HG03442 (cell line): ENCODE measurements around the gene ARRDC4.

Source experiments
- ATAC-seq: cut with Tn5 transposase; IDR thresholded peaks from one replicate; pipeline ENCODE4 v1.9.1; 2021; ENCODE audit warnings: mild to moderate bottlenecking, moderate library complexity; ENCODE audit not compliant: unreplicated experiment

The ARRDC4 gene, protein sequence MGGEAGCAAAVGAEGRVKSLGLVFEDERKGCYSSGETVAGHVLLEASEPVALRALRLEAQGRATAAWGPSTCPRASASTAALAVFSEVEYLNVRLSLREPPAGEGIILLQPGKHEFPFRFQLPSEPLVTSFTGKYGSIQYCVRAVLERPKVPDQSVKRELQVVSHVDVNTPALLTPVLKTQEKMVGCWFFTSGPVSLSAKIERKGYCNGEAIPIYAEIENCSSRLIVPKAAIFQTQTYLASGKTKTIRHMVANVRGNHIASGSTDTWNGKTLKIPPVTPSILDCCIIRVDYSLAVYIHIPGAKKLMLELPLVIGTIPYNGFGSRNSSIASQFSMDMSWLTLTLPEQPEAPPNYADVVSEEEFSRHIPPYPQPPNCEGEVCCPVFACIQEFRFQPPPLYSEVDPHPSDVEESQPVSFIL

DNA sequence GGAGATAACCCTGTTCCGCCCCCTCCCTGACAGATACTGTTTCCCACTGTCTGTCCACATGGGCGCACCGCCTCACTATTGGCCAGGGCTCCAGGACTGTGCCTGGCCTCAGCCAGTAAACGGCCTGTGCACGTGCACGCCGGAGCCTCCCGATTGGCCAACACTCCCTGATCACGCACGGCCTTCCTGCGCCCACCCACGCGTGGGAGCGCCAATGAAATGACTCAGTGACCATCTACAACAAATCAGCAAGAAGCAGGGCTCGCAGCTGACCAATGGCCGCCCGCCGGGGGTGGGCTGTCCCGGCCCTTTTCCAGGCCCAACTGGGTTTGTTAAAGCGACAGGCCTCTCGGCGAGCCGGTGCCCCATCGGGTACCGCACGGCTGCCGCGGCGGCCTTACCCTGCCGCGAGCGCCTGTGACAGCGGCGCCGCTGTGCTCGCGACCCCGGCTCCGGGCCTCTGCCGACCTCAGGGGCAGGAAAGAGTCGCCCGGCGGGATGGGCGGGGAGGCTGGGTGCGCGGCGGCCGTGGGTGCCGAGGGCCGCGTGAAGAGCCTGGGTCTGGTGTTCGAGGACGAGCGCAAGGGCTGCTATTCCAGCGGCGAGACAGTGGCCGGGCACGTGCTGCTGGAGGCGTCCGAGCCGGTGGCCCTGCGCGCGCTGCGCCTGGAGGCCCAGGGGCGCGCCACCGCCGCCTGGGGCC lies at the start of gene ARRDC4:
TSS of gene ARRDC4 (plus strand) at position 340 of the 703 bp plus-strand sequence. CDS start at position 499, 159 bp downstream.
- peak; percentile 83 for ATAC-seq

DNA sequence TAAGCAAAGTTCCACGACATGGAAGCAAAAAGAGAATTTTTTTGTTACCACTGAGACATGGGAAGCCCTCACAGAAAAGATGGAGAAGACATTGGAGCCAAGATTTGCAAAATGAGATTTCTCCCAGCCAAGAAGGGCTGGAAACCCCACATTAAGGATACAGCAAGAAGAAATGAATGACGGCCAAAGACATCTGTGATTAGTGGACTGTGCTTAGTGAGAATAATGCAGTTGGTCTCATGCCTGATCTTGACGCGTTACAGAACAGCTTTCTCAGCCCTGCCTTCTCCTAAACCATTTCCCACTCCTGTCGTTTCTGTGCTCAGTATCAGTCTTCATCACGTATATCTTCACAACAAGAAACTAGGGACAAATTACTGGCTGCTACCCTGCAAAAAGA lies 45.8 kb upstream of the ARRDC4 start:
- ATAC-seq = no peak

DNA sequence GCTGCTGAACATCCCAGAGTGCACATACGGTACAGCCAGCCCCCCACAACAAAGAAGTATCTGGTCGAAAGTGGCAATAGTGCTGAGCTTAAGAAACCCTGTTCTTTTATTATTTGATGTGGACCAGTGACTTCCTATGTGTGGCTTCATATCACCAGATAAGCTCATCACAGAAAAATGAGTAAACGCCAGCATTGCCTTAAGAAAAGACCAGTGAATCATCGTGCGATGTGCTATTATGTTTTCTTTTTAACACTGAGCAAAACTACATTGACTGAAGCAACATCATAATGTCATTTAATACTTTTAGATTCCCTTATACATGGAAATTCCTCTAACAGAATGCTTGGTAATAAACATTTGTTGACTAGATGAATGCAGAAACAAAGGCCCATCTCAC lies 45.2 kb upstream of the ARRDC4 start:
- ATAC-seq = no peak

DNA sequence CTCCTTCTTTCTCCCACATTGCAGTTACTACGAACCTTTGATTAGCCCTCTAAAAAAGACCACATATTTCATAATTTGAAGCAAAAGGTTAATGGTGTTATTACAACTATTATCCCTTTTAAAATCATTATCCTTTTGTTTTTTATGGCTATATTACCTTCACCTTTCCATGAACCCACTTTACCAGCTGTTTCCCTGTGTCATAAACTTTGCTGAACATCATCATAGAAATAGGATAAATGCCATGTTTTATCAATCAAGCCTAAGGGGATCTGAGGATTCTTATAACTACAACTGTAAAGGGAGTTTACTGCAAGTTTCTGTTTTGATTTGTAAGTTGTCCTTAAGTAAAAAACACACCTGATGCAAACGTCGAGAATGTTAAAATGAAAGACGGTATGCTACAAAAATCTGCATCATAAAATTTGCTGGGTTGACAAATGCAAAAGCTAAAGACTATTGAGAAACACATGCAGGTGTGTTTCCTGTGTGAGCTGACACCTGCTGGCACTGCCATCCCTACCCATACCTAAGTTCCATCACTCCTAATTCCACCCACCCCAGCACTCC lies 39.1 kb upstream of the ARRDC4 start:
- no peak for ATAC-seq

DNA sequence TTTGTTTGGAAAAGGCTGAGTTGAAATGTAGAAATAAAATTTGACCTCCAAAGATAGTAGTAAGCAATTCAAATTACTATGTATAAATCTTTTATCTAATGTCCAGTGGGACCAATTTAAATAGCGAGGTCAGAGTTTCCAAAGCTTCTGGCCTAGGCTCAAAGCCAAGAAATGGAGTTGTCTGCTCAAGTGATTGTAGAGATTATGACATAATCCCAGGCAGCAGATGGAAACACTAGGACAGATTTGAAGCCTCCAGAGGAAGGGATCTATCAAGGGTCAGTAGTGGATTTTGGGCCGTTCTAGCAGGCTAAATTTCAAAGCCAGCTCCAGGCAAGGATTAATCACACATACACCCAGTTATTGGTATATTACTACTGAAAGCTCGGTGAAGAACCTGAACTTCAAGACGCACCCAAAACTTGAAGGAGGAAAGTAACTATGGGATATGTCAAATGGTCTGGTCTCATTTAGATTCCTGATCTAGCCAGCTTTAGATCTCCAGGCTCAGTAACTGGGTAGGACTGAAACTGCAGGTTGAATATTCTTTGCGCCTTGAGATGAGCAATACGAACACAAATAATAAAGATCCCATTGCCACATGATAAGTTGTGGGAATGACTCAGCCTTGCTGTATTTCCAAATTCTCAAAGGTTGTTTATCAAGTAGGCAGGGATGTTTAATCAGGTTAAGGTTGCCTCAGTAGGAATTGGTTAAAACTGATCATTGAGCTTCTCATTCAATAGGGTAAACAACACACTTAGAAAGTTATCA lies 30.9 kb upstream of the ARRDC4 start:
- ATAC-seq = no peak

DNA sequence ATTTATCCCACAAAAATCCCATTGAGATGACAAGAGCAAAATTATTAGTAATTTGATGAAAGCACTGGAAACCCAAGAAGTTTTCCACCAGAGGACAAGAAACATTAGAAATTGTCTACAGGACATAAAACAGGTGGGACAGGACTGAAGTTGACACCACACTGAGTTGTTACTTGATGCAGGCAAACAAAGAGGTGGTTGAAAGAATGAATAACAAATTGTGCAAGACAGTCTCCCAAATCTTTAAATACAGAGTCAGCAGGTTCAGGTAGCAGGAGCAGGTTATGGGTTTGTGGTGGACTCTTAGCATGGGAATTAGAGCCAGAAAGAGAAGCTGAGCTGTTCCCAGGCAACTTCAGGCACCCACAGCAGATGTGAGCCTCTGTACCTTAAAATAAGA lies 30.3 kb upstream of the ARRDC4 start:
- ATAC-seq = no peak

DNA sequence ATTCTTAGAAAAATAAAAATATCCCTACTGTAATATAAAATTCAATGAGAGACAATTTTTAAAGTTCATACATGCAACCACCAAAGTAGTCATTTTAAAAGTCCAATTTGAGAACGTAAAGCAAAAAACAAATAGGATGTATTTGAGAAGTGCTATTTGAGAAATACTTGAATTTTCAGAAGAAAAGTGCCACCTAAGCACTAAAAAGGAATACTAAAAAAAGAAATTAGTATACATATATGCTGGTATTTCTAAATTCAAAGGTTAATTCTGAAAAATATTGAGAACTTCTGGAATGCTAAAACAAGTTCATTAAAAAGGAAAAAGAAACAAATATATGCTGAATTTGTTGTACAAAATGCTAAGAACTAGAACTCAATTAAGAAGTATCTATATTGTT lies 29.2 kb upstream of the ARRDC4 start:
- no peak for ATAC-seq

DNA sequence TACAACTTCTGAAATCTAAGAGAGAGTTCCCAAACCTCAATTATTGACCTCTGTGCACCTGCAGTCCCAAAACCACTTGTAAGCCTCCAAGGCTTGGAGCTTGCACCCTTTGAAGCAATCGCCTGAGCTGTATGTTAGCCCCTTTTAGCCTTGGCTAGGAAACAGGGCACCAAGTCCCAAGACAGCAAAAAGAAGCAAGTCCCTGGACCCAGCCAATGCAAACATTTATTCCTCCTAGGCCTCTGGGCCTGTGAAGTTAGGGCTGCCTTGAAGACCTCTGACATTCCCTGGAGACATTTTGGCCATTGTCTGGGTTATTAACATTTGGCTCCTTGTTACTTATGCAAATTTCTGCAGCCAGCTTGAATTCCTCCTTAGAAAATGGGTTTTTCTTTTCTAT lies 26.9 kb upstream of the ARRDC4 start:
- ATAC-seq = no peak

DNA sequence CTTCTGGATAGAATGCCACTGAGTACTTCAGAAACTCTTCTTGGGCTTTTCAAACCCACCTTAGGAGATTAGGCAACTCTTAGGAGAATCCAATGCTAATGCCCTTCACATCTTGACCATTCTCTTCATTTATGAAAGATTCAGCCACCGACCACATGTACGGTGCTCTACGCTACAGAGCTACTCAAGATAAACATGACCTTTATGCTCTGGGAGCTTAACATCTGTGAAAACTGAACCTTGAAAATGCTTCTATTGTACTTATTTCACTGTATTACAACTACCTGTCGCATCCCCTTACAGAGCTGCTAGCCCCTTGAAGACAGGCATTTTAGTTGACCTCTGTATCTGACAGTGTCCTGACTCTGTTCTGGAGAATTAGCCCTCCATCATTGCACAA lies 19.5 kb upstream of the ARRDC4 start:
- ATAC-seq = no peak

DNA sequence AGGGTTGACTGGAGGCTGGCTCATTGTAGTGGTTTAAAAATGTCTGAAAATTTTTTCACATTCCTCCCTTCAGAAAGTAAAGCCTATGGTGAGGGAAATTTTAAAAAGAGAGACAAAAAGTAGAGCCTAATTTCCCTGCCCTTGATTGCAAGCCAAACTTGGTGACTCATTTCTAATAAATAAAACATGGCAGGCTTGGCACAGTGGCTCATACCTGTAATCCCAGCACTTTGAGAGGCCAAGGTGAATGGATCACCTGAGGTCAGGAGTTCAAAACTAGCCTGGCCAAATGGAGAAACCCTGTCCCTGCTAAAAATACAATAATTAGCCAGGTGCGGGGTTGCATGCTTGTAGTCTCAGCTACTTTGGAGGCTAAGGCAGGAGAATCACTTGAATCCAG lies 18.9 kb upstream of the ARRDC4 start:
- ATAC-seq = no peak

DNA sequence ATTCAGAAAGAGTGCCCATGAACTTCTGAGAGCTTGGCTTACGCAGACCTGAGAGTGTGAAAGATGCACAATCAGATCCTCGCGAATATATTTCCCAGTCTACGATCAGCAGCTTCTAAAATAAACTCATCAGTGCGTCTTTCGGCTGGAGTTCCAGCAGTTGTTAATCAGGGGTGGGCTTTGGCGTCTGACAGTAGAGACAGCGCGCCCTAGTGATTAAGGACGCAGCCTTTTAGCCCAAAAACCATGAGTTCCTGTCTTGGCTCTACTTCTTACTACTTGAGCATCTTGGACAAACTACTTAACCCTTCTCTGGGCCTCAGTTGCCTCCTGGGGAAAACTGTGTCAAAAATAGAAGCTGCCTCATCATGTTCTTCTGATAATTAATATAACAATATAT lies 15.8 kb upstream of the ARRDC4 start:
- ATAC-seq = no peak

DNA sequence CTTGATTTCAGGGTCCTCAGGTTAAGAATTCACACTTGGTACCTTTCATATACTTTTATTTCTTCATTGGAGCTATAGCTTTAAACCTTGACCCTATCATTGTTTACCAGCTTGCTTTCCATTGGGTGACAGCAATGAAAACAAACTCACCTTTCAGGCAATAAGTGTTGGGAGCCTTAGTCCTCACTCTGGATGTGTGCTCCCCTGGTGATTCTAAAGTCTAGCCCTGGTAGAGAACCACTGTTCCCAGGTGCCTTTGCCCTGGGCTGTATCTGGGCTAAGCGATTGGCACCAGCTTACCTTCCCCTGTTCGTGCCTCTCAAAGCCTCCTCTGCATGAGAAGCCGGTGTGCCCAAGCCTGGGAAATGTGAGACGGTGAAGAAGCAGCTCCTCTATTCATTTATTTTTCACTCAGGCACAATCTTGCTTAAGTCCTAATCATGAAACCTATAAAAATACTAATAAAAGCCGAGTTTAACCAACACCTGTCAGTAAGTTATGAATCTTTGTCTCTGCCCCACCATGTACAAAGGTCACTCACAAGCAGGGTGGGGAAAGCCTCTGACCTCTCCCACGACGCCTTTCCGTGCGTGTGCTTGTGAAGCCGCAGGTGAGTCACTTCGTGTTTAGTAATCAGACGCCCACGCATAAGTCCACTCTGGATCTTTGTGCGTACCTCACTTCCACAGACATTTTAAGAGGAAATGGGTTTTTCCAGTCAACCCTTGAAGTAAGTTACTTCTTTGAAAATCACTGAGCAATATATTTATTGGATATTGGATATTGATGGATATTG lies 12.8 kb upstream of the ARRDC4 start:
- ATAC-seq = no peak

DNA sequence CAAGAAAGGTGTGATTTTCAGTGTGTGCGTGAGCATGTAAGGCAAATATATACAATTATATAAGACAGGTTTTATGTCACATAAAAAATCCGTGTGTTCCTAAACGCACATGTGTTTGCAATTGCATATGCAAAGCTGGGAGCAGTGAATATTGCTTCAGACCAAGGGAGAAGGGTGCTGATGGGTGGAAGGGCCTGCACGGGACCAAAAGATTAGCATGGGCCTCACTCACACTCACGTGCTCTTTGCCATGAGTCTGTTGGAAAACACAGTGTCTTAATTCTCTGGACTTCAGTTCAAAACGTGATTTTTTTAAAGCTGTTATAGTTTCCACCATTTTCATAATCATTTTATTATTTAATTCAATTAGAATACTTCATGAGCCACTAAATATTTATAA lies 7.2 kb upstream of the ARRDC4 start:
- no peak for ATAC-seq

DNA sequence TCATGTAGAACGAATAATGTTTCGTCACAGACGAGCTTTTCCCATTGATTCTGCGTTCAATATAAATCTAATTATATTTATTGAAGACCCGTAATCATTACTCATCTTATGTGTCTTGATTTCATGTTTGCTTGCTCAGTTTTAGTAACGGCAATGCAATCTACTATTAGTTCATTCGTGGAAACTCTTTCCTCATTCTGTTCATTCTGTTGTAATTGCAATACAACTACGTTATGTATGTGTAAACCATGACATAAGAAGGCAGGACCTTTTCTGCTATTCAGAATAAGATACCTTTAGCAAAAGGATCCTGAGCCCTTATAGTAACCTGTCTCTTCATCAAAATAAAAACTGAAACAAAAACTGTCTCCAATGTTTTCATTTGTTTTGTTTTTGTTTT lies 6.8 kb upstream of the ARRDC4 start:
- no peak for ATAC-seq

DNA sequence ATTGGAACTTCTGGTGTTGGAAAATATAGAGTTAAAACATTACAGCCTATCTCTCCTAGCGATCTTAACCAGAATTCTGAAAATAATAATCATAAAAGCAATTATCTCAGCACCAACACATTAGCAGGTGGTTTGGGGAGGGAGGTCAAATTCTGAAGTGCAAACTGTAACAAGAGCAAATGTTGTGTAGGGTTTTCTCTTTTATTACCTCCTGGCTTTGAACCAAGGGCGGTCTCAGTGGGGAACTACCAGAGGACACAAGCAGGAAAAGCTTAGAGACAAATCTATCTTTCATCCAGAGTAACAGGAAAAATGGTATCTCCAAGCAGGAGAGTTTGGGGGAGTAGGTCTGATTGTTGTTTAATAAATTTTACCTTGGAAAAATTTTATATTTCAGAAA lies 5.5 kb upstream of the ARRDC4 start:
- no peak for ATAC-seq

DNA sequence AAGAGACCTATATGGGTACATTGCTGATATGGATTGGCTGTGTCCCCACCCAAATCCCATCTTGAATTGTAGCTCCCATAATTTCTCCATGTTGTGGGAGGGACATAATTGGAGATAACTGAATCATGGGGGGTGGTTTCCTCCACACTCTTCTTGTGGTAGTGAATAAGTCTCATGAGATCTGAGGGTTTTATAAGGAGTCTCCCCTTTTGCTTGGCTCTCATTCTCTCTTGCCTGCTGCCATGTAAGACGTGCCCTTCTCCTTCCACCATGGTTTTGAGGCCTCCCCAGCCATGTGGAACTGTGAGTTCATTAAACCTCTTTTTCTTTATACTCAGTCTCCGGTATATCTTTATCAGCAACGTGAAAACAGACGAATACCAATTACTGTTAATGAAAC lies 5.0 kb upstream of the ARRDC4 start:
- no peak for ATAC-seq

DNA sequence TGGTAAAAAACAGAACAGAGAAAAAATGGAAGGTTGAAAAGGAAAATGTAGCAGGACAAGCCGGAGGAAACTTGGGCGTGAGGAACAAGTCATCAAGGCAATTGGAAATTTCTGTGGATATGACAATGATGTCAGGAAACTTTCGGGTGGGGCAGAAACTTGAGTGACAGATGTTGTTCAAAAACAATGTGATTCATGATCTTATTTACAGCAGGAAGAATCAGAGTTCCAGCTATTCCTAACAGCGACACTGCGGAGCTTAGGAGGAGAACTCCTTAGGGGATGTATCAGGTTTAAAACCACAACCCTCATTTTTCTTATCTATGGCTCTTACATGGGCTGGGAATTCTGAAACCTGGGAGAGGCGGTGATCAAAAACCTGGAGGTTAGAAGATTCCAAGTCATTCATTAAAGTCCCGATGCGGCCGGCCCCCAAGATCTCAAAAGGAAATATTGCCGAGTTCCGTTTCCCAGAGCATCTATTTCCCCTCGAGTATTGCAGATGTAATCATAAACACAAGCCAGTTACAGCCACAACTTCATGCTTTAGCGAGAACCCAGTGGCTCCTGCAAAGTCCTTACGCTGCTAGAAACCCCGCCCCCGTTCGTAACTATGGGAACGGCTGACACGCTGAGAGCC lies 659 bp upstream of the ARRDC4 start:
- ATAC-seq = no peak

DNA sequence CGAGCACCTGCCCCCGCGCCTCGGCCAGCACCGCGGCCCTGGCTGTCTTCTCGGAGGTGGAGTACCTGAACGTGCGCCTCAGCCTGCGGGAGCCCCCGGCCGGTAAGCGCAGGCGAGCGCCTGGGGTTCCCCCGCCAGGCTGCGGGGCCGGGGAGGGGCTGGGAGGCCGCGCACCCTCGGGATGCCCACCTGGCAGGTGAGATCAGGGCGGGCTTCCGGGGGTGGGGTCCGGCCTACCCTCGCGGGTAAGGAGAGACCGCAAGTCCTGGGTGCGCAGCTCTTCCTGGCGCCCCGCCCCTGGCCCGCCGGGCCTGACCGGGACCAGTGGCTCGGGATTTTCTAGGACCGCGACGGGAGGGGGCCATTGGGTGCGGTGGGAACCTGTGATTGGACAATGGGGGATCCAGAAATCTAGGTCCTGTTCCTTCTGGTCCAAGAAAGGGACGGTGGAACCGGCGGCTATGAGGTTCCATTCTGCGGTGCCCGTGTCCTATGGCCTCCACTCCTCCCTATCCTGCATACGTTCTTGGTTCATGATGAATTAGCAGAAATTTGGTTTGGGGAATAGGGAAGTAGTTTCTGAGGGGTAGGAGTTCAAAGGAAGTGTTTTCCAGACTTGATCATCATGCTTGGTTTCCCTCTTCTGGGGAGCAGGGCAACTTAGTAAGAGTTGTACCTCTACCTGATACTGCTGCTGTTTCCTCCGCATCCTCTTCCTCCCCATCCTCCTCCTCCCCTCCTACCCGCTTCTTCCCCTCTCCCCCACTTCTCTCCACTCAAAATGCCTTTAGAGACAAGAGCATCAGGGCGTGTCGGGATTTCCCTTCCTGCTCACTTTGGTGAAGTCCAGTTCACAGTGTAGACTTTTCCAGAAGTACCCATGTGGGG lies 808 bp downstream of the ARRDC4 start:
- no peak for ATAC-seq

DNA sequence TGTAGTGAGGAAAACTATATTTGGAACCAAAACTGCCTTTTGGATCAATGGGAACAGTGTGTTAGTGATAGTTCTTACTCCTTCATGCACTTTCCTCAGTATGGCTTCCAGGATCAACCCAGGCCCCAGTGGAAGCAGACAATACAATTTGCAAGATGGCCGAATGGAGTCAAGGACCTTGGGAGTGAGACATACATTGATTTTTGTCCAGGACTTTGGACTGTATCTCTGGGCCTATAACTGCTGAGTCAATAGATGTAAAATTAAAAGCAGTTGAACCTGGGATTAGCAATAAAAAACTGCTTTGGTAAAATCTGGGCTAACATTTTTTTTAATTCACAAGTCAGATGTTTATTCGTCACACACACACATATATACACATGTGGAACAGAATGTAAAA lies 1.8 kb downstream of the ARRDC4 start:
- no peak for ATAC-seq
